K562 (cell line): Measurements from ENCODE around the gene MICU1. TPM values are rescaled to one million over a fixed set of nuclear protein-coding genes. Genes with fewer than 3 reads are reported as not detected.
A peak's percentile ranks its signal among the peaks of the same experiment; 100 is the strongest.

Source experiments
- ATAC-seq: fragments of 200-7000 bp; cut with Tn5 transposase; 3 replicates; pipeline ENCODE4 v1.9.1; 2020; ENCODE audit warnings: moderate library complexity
- BruUV-seq: library from RNA; stranded (reverse); fragments of 400-500 nt; replicated peaks from 2 replicates; lab custom pipeline; 2021; lab: Mats Ljungman, UMichigan
- CTCF ChIA-PET: fragments of 300-600 bp; formaldehyde crosslinking; extraction: SDS; loops from one replicate; lab custom pipeline; 2021; ENCODE audit warnings: low intra/inter-chr PET ratio; lab: Yijun Ruan, JAX
- POLR2A ChIA-PET: fragments of 300-600, 350-650 bp; sonication (Branson Sonifier 250); formaldehyde crosslinking; extraction: SDS; loops from one replicate; lab custom pipeline; 2021; ENCODE audit warnings: antibody characterized with exemption, inconsistent platforms; lab: Yijun Ruan, JAX
- DNase-seq, 4 experiments: peaks; one replicate each; pipeline versions ENCODE4 v3.0.0 to v3.0.0-alpha.2; 2011 to 2018; ENCODE audit warnings: low spot score in 3 of 4, mixed read lengths in 3 of 4; ENCODE audit errors: extremely low read depth in 1 of 4
- FAIRE-seq: peaks from 2 replicates; lab custom pipeline; 2011; peaks lifted over from hg19 to GRCh38; lab: Jason Lieb, UNC
- H2AFZ ChIP-seq: 2 replicates; pipeline ENCODE4 v1.6.0; 2011; ENCODE audit warnings: low read depth, low read length, control low read depth, inconsistent platforms
- H3K27ac ChIP-seq: fragments of 200-600 bp; 3 replicates; pipeline ENCODE4 v1.8.0; 2011; ENCODE audit warnings: low read depth, mild to moderate bottlenecking, control low read depth, inconsistent platforms, low read length, moderate library complexity, mixed read lengths; ENCODE audit errors: extremely low read depth
- H3K27me3 ChIP-seq, 2 experiments: fragments of 300-600 bp in 1 of 2; 2 replicates in 1 of 2; 3 replicates in 1 of 2; pipeline versions ENCODE4 v1.6.0 to v1.8.0; 2011; ENCODE audit warnings: inconsistent platforms in 2 of 2, low read length in 2 of 2, mild to moderate bottlenecking in 1 of 2, mixed read lengths in 1 of 2, moderate library complexity in 1 of 2; ENCODE audit not compliant: control insufficient read depth in 2 of 2, insufficient read depth in 2 of 2
- H3K36me3 ChIP-seq: fragments of 300-600 bp; 3 replicates; pipeline ENCODE4 v1.8.0; 2011; ENCODE audit warnings: mild to moderate bottlenecking, low read length, inconsistent platforms; ENCODE audit not compliant: control insufficient read depth, insufficient read depth
- H3K4me1 ChIP-seq, 2 experiments: fragments of 200-600 bp in 1 of 2; replicated peaks in 1 of 2; 2 replicates in 1 of 2; 3 replicates in 1 of 2; pipeline versions ENCODE4 v1.5.1 to v1.8.0; 2011; ENCODE audit warnings: inconsistent platforms in 2 of 2, low read length in 2 of 2, mild to moderate bottlenecking in 1 of 2, mixed read lengths in 1 of 2, moderate library complexity in 1 of 2; ENCODE audit not compliant: control insufficient read depth in 2 of 2, insufficient read depth in 2 of 2
- H3K4me2 ChIP-seq: 2 replicates; pipeline ENCODE4 v1.6.1; 2011; ENCODE audit warnings: low read length, control low read depth, inconsistent platforms, mixed read lengths; ENCODE audit not compliant: insufficient read depth
- H3K4me3 ChIP-seq: fragments of 200-600 bp; sonication (generic), shearing (Covaris generic); 2 replicates; pipeline ENCODE4 v1.5.1; 2016; ENCODE audit warnings: control low read depth, inconsistent platforms
- H3K79me2 ChIP-seq: fragments of 200-600 bp; 3 replicates; pipeline ENCODE4 v1.8.0; 2011; ENCODE audit warnings: low read length, inconsistent platforms; ENCODE audit not compliant: control insufficient read depth, insufficient read depth
- H3K9ac ChIP-seq, 2 experiments: 2 replicates each; pipeline versions ENCODE4 v1.6.0 to v1.6.1; 2011; ENCODE audit warnings: low read depth in 2 of 2, low read length in 2 of 2, control low read depth in 1 of 2, inconsistent platforms in 1 of 2, mild to moderate bottlenecking in 1 of 2, mixed read lengths in 1 of 2; ENCODE audit not compliant: insufficient read depth in 1 of 2
- H3K9me1 ChIP-seq: one replicate; pipeline ENCODE4 v1.6.0; 2011; ENCODE audit warnings: inconsistent platforms, mild to moderate bottlenecking, low read length, moderate library complexity; ENCODE audit not compliant: control insufficient read depth, insufficient read depth
- H3K9me3 ChIP-seq: replicated peaks from 2 replicates; pipeline ENCODE4 v1.5.1; 2011; ENCODE audit warnings: low read depth, low read length, inconsistent platforms; ENCODE audit not compliant: control insufficient read depth, insufficient read depth
- H4K20me1 ChIP-seq: replicated peaks from 2 replicates; pipeline ENCODE4 v1.6.1; 2011; ENCODE audit warnings: low read length, inconsistent platforms, mixed read lengths; ENCODE audit not compliant: control insufficient read depth, insufficient read depth
- ATF1 ChIP-seq, 2 experiments: fragments of 450-650 bp in 1 of 2; IDR thresholded peaks; 2 replicates each; pipeline ENCODE4 v1.6.1; 2016; ENCODE audit warnings: missing compliant biosample characterization in 1 of 2, missing genetic modification characterization in 1 of 2
- ATF6 ChIP-seq: sonication (generic); formaldehyde crosslinking; IDR thresholded peaks from 2 replicates; pipeline ENCODE4 v1.4.0; 2020; ENCODE audit warnings: mild to moderate bottlenecking, missing genetic modification reagents
- CBFB ChIP-seq: sonication (generic); formaldehyde crosslinking; IDR thresholded peaks from 2 replicates; pipeline ENCODE4 v1.4.0; 2020; ENCODE audit warnings: mild to moderate bottlenecking, missing genetic modification reagents
- COPS2 ChIP-seq: fragments of 450-650 bp; conservative IDR thresholded peaks from 2 replicates; pipeline ENCODE4 v1.6.1; 2016; ENCODE audit warnings: mild to moderate bottlenecking, moderate library complexity
- HOXB6 ChIP-seq: fragments of 250-450 bp; sonication (Bioruptor Pico); IDR thresholded peaks from 2 replicates; pipeline ENCODE4 v1.5.1; 2022; ENCODE audit warnings: mild to moderate bottlenecking, borderline replicate concordance
- HSF4 ChIP-seq: fragments of 250-450 bp; sonication (Bioruptor Pico); IDR thresholded peaks from 2 replicates; pipeline ENCODE4 v2.1.2; 2022; ENCODE audit warnings: mild to moderate bottlenecking, moderate library complexity, borderline replicate concordance
- LARP7 ChIP-seq: fragments of 450-650 bp; IDR thresholded peaks from 2 replicates; pipeline ENCODE4 v1.6.1; 2016
- POU5F1 ChIP-seq: fragments of 150-350 bp; IDR thresholded peaks from 2 replicates; pipeline ENCODE4 v1.6.1; 2014; ENCODE audit warnings: borderline replicate concordance, low read length, low read depth, mild to moderate bottlenecking; ENCODE audit not compliant: partially characterized antibody
- PTRF ChIP-seq: fragments of 450-650 bp; IDR thresholded peaks from 2 replicates; pipeline ENCODE4 v1.6.1; 2016; ENCODE audit warnings: mild to moderate bottlenecking, missing genetic modification characterization, missing compliant biosample characterization
- RBFOX2 ChIP-seq: fragments of 200-400 bp; formaldehyde crosslinking; IDR thresholded peaks from 2 replicates; pipeline ENCODE4 v1.6.1; 2017; ENCODE audit warnings: low read depth, mild to moderate bottlenecking, low read length, moderate library complexity
- SMARCA5 ChIP-seq: fragments of 450-650 bp; IDR thresholded peaks from 2 replicates; pipeline ENCODE4 v1.6.1; 2016
- SRSF9 ChIP-seq: fragments of 200-400 bp; formaldehyde crosslinking; IDR thresholded peaks from 2 replicates; pipeline ENCODE4 v1.6.1; 2017; ENCODE audit warnings: low read depth, low read length, borderline replicate concordance
- UBTF ChIP-seq, 2 experiments: IDR thresholded peaks; 2 replicates each; pipeline ENCODE4 v1.6.1; 2012; ENCODE audit warnings: improper control_type of control experiment in 2 of 2, low read depth in 2 of 2, low read length in 2 of 2, borderline replicate concordance in 1 of 2
- XRCC3 ChIP-seq: fragments of 450-650 bp; IDR thresholded peaks from 2 replicates; pipeline ENCODE4 v1.6.1; 2017; ENCODE audit warnings: mild to moderate bottlenecking, moderate library complexity
- ZC3H4 ChIP-seq: sonication (generic); formaldehyde crosslinking; IDR thresholded peaks from 2 replicates; pipeline ENCODE4 v1.9.0; 2021; ENCODE audit warnings: missing genetic modification reagents, borderline replicate concordance
- ZNF121 ChIP-seq: sonication (generic); formaldehyde crosslinking; conservative IDR thresholded peaks from 2 replicates; pipeline ENCODE4 v1.8.0; 2022; ENCODE audit warnings: missing genetic modification reagents
- ZNF253 ChIP-seq: fragments of 250-450 bp; sonication (Bioruptor Pico); conservative IDR thresholded peaks from 2 replicates; pipeline ENCODE4 v1.6.1; 2021; ENCODE audit warnings: mild to moderate bottlenecking
- ZNF263 ChIP-seq: sonication (generic); formaldehyde crosslinking; IDR thresholded peaks from 2 replicates; pipeline ENCODE4 v1.8.0; 2022; ENCODE audit warnings: mild to moderate bottlenecking, missing genetic modification reagents, borderline replicate concordance
- ZNF583 ChIP-seq: fragments of 250-450 bp; sonication (Bioruptor Pico); IDR thresholded peaks from 2 replicates; pipeline ENCODE4 v1.4.0; 2020
- ZNF766 ChIP-seq: fragments of 200-800 bp; sonication (Bioruptor generic); conservative IDR thresholded peaks from 2 replicates; pipeline ENCODE4 v1.6.1; 2016; ENCODE audit warnings: missing genetic modification characterization, missing compliant biosample characterization
- WGBS: fragments of 100-300 bp; shearing (Covaris generic); methylation state at CpG from one replicate; pipeline ENCODE4 v1.1.6; 2016; ENCODE audit warnings: low coverage, mixed read lengths; ENCODE audit not compliant: insufficient coverage; ENCODE audit errors: missing lambda C conversion rate; 5-methylcytosine and 5-hydroxymethylcytosine counted together
- in situ Hi-C: fragments of 300-500 bp; cut with MboI; formaldehyde crosslinking; loops from 4 replicates; pipeline ENCODE4 v1.15.0; 2018; ENCODE audit warnings: inconsistent platforms, mixed read lengths
- intact Hi-C: fragments of 100-400 bp; cut with micrococcal nuclease; formaldehyde crosslinking; loops from 2 replicates; pipeline ENCODE4 v1.14.2; 2022
- polyA plus RNA-seq, 8 experiments: library from polyadenylated mRNA; depleted of rRNA in 4 of 8; stranded (reverse) in 5 of 8; unstranded in 3 of 8; fragments of >200 nt; fragmentation: Nextera tagmentation in 2 of 8; fragmentation: Illumina TruSeq in 1 of 8; extraction: Ambion mirVana in 2 of 8; extraction: Trizol in 1 of 8; gene quantifications; 2 replicates each; pipeline versions ENCODE4 v1.2.1 to v1.2.3, GENCODE V29; 2011 to 2014; ENCODE audit warnings: inconsistent platforms in 1 of 8, missing spikeins in 1 of 8
- total RNA-seq, 7 experiments: library from RNA; depleted of rRNA in 6 of 7; stranded (reverse); fragments of >200 nt in 6 of 7; fragmentation: Illumina TruSeq in 2 of 7; extraction: Trizol in 2 of 7; gene quantifications; 2 replicates each; pipeline versions ENCODE4 v1.2.1 to v1.2.3, GENCODE V29; 2011 to 2021; ENCODE audit warnings: low replicate concordance in 1 of 7

Gene MICU1
- total and polyA plus RNA-seq, 9 of the 15 experiments (the other 6 are each of a cell fraction or from before 2014, with no cell fraction given): 29.3 to 76.8 (median 48.4) TPM

- H3K36me3 ChIP-seq: 0 out of 3 replicates have a peak, but pooled peaks cover 4% of the 10 kb centered on the region
- 26% methylated on average over 3 of the region's 3 CpGs for WGBS
- POLR2A ChIA-PET: interaction anchor here (0.6 to 4.6 kb wide), 7 partner anchors 10 to 122 kb away, joined by 3 to 32 read pairs (median 3); partner anchors contain the start of gene MICU1
- TF ChIP-seq ZC3H4 (CRISPR knock-in tag): no peak
- no peak for TF ChIP-seq SRSF9
- TF ChIP-seq HOXB6 (CRISPR knock-in tag): no peak
- no peak for TF ChIP-seq UBTF (IDR thresholded peaks at IDR 0.05; ENCODE audit: borderline replicate concordance in 1 of 2, low read depth in 2 of 2, low read length in 2 of 2)
- no peak for TF ChIP-seq RBFOX2
- no peak for TF ChIP-seq ZNF263 (CRISPR knock-in tag)
- no peak for TF ChIP-seq COPS2
- no peak for TF ChIP-seq ATF6 (CRISPR knock-in tag)
- TF ChIP-seq ZNF766 (CRISPR knock-in tag): 0 out of 2 replicates have a peak, but pooled peaks have one; percentile 25
- no peak for TF ChIP-seq CBFB (CRISPR knock-in tag)
- peak; percentile 5; the same call in 1 of the 2 replicates for TF ChIP-seq SMARCA5
- no peak for TF ChIP-seq ZNF253 (CRISPR knock-in tag)
- no peak for TF ChIP-seq ZNF583 (CRISPR knock-in tag)
- no peak for TF ChIP-seq XRCC3
- no peak for TF ChIP-seq POU5F1
- TF ChIP-seq PTRF: no peak
- TF ChIP-seq LARP7: no peak
- TF ChIP-seq HSF4: no peak
- TF ChIP-seq ATF1 (CRISPR knock-in tag; IDR thresholded peaks at IDR 0.05): no peak
- no peak for TF ChIP-seq ATF1 (tag; IDR thresholded peaks at IDR 0.05)
- TF ChIP-seq ZNF121 (CRISPR knock-in tag): 0 out of 2 replicates have a peak, but pooled peaks have one; percentile 25
These were observed 13.6 kb downstream of the MICU1 start for GRCh38 chr10:72612203-72612826.

More at GRCh38 chr10:72612203-72612826, 13.6 kb downstream of the MICU1 start:
- BruUV-seq: no TSS peak
- H3K4me3 ChIP-seq: no peak overlapping the region
- ATAC-seq (peak; percentile 12; the same call in 1 of the 3 replicates), DNase-seq (no peak), FAIRE-seq (peak; percentile 23)
- no peaks in the 10 kb centered on the region for H3K9me3 ChIP-seq
- peaks cover 3 to 5% of the 10 kb centered on the region in 2 experiments; a peak in 1 of 5 replicates for H3K4me1 ChIP-seq
- H2AFZ ChIP-seq: no peak overlapping the region
- H4K20me1 ChIP-seq: no peaks in the 10 kb centered on the region; the same call in 1 of the 2 replicates
- H3K27ac ChIP-seq: no peak overlapping the region
- no peak overlapping the region for H3K9ac ChIP-seq
- H3K79me2 ChIP-seq: peaks cover 39% of the 10 kb centered on the region
- no peak overlapping the region for H3K4me2 ChIP-seq
- in situ Hi-C loops: no loop called here
- intact Hi-C loops: no loop called here
- CTCF ChIA-PET: no interaction called here
- H3K27me3 ChIP-seq: no peaks in the 10 kb centered on the region
- H3K9me1 ChIP-seq: no peaks in the 10 kb centered on the region
